LNCAP (cell line): Measurements from ENCODE around the gene VILL.

Experiments used
- TF ChIP-seq, protein P1 (sequence below): fragments of 450-650 bp; IDR thresholded peaks from 2 replicates; pipeline ENCODE4 v1.5.1; 2017; ENCODE audit warnings: mild to moderate bottlenecking

VILL gene

DNA sequence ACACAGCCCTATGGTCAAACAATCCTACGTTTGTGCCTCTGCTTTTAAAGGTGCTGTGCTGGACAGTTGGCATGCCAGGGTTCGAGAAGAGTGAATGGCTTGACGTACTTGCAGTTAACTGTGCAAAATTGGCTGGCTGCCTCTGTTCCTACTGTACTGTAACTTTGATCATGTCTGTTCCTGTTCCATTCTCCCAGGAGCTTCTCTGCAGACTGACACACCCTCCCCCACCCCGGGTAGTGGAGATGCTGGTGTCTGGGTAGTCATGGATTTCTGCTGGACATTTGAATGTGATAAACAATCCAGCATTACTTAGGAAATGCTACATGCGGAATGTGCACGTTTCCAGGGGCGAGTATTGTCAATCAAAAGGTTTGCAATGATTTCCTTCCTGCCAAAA is 6.5 kb upstream of the VILL start:
- TF ChIP-seq, protein P1, sequence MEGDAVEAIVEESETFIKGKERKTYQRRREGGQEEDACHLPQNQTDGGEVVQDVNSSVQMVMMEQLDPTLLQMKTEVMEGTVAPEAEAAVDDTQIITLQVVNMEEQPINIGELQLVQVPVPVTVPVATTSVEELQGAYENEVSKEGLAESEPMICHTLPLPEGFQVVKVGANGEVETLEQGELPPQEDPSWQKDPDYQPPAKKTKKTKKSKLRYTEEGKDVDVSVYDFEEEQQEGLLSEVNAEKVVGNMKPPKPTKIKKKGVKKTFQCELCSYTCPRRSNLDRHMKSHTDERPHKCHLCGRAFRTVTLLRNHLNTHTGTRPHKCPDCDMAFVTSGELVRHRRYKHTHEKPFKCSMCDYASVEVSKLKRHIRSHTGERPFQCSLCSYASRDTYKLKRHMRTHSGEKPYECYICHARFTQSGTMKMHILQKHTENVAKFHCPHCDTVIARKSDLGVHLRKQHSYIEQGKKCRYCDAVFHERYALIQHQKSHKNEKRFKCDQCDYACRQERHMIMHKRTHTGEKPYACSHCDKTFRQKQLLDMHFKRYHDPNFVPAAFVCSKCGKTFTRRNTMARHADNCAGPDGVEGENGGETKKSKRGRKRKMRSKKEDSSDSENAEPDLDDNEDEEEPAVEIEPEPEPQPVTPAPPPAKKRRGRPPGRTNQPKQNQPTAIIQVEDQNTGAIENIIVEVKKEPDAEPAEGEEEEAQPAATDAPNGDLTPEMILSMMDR: no peak

DNA sequence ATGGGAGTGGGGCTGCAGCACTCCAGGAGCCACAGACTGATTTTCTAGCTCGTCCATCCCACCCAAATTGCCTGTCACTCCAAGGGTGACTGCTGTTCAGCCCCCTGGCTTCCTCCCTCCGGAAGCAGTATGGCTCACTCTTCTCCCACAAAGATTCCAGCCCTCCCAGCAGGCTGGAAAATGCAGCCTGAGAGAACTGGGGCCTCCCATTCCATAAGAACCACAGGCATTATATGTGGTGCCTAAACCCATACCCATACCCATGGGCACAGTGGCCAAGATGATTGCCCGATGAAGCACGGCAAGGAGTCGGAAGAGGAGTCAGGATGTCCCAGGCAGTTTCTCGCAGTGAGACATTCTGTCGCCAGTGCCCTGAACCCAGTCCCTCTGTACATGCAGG is 6.0 kb upstream of the VILL start:
- TF ChIP-seq, protein P1: no peak

DNA sequence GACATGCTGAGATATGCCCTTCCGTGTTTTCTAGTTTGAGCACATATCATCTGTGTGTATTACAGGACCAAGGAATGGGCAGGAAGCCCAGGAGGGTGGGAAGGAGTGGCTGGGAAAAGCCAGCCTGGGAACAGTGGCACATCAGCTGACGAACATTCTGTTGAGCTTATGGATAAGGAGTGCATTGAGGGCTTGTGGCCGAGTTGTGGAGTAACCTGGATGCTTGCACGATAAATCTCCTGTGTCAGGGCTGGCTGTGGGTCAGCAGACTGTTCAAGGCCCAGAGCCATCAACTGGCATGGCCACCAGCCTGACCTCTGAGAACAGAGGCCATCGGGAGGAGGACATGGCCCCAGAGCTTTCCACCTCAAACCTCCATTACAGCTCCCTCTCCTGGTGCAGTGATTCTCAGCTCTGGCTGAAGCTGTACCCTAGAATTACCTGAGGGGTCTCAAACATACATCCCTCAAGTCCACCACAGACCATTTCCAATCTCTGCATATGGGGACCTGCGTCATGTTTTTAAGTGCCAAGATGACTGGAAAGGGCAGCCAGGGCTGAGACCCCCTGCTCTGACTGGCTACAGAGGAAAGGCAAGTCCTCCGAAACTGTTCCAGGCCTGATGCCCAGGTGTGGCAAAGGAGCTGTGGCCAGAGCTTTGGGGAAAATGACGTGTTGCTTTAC is 4.8 kb upstream of the VILL start:
- TF ChIP-seq, protein P1: 0 out of 2 replicates have a peak, but pooled peaks have one; percentile 10

DNA sequence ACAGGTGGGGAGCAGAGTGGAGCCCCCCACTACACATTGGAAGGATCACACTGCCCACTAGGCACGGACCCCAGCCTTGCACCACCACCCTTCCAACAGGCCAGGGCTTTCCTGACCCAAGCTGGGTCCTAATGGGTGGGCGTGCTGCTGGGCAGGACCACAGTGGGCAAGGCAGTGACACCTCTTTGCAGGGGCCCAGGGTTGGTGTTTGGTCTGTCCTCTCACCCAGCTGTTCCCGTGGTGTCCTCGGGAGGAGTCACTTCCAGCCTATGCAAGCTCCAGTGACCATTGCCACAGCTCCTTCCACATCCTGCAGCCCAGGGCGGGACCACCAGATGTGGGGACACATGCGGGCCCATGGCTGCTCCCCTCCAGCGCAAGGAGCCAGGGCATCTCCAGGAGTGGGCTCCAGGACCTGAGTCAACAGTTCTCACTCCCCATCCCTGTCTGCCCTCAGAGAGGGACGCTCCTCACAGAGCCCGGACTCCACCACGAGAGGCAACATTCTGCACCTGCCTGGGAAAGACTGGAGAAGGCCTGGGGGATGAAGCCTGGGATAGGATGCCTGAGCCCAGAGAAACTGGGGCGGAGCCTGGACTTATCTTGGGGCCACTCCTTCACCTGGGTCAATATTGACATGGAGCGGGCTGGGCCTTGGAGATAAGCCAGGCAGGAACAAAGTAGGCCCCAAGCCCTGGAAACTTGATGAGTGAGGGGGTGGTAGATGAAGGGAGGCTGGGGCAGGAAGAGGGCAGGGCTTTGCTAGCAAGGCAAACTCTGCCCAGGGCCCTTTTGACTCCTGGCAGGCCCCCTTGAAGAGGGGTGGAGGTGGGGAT is 3.9 kb upstream of the VILL start:
- TF ChIP-seq, protein P1: no peak

DNA sequence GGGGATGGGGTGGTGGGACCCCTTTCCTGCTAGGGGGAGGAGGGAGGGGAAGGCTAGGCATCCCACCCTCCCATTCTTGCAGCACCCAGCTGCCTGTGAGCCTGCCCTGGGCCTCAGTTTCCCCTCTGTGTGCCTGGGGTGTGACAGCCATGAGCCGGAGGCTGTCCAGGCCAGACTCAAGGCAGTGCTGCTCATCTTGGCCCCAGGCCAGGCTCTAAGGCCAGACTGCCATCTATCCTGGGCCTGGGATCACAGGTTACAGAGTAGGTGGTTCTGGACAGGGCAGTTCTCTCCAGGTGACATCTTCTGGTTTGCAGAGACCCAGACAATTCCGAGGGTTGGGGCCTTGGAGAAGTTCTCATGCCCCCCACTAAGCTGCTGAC is 3.3 kb upstream of the VILL start:
- TF ChIP-seq, protein P1: no peak

DNA sequence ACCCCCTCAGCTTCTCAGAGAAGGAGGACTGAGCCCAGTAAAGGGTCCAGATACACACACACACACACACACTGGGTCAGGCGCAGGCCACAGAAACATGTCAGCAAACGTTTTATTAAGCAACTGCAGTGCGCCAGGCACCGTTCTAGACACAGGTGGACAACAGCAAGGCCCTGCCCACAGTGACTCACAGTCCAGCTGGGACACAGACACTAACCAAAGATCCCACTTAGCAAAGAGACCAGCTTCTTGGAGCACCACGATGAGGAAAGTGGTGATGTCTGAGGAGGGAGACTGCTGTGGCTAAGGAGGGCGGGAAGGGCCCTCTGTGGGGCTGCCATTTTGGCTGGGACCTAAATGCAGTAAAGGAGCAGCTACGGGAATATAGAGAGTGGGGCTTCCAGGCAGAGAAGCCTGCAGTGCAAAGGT is 2.8 kb upstream of the VILL start:
- TF ChIP-seq, protein P1: no peak

DNA sequence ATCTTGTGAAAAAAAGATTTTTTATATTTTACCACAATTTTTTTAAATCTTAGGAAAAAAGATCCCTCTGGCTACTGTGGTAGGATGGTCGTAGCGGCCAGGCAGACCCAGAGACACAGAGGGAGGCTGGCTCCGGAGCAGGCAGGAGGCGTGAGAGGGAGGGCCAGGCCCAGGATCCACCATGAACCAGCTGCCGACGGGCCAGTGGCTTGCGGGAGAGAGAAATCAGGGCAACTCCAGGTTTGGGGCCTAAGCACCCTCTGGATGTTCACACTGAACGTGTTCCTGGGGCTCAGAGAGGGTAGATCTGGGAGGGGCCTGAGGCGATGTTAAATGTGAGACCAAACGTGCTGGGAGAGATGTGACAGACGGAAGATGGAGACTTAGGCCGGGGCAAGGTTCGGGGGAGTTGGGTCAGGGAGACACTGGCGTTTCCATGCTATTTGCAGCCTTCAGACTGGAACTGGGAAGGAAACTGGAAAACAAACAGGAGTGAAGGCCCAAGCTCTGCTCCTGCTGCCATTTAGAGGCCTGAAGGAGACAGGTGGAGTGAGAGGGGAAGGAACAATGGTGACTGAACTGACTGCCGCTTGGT is 1.6 kb upstream of the VILL start:
- TF ChIP-seq, protein P1: no peak
